GM08714 (cell line): ENCODE measurements around the gene SSTR5.

Source experiments
- H3K4me3 ChIP-seq: fragments of 200-500 bp; sonication (Bioruptor generic); 2 replicates; pipeline ENCODE4 v1.5.1; 2014; ENCODE audit warnings: mild to moderate bottlenecking, low read length, inconsistent platforms
- ZNF274 ChIP-seq: IDR thresholded peaks from 2 replicates; pipeline ENCODE4 v1.6.1; 2012; ENCODE audit warnings: mild to moderate bottlenecking, low read depth, low read length

SSTR5 gene

GRCh38 chr16:1045310-1045992, 27.1 kb upstream of the SSTR5 start:
- TF ChIP-seq ZNF274, result no peak
- H3K4me3 ChIP-seq, result no peak overlapping the region

DNA sequence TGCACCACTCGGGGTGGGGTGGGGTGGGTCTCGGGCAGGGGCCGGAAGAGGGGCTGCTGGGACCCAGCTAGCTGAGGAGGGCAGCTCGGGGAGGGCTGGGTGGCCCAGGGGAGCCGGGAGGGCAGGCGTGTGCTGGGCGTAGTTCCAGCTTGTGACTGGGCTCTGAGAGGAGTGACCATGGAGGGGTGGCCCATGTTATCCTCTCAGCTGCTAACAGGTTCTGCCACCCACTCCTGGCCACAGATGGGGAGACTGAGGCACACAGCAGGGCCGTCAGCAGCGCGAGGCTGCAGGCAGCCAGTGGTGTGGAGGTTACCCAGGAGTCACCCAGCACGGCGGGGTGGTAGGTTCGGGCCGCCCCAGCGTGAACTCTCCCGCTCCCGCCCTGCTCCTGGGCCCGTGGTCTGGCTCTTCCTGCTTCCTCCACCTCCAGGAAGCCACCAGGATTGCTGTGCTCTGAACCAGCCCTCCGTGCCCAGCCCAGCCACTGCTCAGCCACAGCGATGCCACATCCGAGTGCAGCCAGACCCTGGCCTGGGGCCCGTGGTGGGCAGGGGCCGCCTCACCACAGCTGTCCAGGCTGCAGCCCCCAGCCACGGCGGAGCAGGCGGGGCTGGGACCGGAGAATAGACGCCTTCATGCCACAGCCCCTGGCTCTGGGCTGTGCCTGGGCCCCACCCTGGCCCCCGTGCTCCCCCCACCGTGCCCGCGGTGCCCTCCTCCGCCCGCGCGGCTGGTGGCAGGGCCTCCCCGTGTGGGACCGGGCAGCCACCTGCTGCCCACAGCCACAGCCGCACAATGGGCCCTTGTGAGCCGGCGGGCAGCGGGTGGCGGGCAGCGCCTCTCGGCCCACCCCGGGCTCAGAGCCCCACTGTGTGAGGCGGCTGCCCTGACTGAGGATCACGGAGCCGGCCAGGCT, 26.3 kb upstream of the SSTR5 start:
- TF ChIP-seq ZNF274, result no peak
- no peak overlapping the region for H3K4me3 ChIP-seq

- H3K4me3 ChIP-seq, result no peak overlapping the region
- TF ChIP-seq ZNF274, result no peak
These were observed 25.4 kb upstream of the SSTR5 start for GRCh38 chr16:1047123-1047522.

DNA sequence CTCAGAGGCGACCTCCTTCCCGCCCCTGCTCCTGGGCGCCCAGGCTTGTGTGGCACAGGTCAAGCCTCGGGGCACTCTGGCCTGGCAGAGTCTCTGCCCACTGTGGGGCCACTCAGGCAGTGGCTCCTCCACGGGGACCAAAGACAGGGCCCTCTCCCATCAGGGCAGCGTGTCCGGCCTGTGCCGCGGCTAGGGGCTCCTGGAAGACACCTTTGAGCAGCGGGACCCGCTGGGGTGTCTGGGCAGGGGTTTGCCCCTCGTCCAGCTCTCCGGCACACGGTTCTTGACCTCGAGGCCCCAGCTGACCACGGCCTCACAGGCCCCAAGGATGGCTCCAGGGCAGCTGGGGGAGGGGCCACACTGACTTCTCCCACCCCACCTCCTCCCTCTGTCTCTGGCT, 24.7 kb upstream of the SSTR5 start:
- no peak overlapping the region for H3K4me3 ChIP-seq
- TF ChIP-seq ZNF274, result no peak

DNA sequence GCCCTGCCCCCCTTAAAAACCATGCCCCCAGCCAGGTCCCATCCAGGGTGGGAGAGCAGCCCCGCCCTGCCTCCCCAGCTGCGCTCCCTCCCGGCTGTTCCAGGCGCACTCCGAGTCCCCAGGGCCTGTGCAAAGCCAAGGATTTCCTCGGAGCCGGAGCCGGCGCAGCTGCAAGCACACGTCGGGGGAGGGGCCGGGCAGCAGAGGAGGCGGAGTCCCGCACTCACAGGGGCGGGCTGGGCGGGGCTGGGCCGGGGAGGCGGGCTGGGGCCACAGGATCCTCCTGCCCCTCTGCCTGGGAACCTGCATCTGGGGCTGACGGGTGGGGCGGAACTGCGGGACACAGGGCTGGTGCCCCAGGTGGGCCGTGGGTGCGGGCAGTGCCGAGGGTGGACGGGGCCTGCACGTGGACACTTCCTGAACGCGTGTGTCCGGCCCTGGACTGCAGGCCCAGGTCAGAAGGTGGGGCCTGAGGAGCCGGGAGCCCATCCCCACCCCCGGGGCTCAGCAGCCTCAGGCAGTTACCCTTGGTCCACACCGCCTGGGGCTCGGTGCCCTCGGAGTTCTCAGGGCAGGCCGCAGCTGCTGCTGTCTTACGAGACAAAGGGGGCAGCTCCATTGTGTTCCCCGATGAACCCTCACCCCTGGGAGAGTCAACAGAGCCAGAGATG, 24.0 kb upstream of the SSTR5 start:
- H3K4me3 ChIP-seq, result no peak overlapping the region
- TF ChIP-seq ZNF274, result no peak

GRCh38 chr16:1049113-1049975, 23.2 kb upstream of the SSTR5 start:
- H3K4me3 ChIP-seq, result no peak overlapping the region
- no peak for TF ChIP-seq ZNF274

- no peak overlapping the region for H3K4me3 ChIP-seq
- TF ChIP-seq ZNF274, result no peak
These were observed 22.6 kb upstream of the SSTR5 start for GRCh38 chr16:1049976-1050247.

DNA sequence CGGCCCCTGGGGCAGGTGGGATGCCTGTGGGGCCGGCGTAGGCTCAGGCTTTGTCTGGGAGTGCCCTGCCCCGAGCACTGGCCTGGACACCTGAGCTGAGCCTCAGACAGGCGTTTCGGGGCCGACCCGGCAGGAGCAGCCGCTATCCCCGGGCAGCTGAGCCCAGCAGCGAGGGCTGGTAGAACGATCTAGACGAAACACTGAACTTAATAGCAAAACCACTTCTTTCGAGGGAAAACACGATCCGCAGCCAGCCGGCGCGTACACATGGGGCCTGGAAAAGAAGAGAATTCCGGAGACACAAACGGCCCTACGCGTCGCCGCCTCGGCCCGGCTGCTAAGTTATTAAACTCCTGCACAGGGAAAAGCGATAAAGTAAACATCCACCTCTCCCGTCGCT, 22.0 kb upstream of the SSTR5 start:
- H3K4me3 ChIP-seq, result no peak overlapping the region
- TF ChIP-seq ZNF274, result no peak

- no peak overlapping the region for H3K4me3 ChIP-seq
- no peak for TF ChIP-seq ZNF274
These were observed 21.6 kb upstream of the SSTR5 start for GRCh38 chr16:1050921-1051320.

- no peak overlapping the region for H3K4me3 ChIP-seq
- TF ChIP-seq ZNF274, result no peak
These were observed 21.1 kb upstream of the SSTR5 start for GRCh38 chr16:1051446-1051845.

DNA sequence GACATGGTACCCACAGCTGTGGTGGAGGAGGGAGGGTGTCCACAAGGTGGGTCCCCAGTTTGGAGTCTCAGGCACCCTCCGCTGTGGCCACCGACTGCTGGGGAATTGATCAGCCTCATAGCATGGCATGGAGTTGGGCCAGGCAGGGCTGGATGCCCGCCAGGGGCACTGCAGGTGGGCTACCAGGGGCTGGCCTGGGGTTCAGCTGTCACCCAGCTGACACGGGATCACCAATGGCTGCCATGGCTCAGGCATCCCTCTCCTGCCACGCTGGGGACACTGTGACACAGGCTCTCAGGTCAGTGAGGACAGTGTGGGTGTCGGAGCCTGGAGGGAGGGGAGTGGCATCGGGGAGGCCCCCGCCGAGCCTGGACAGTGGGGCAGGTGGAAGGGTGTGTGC, 19.8 kb upstream of the SSTR5 start:
- TF ChIP-seq ZNF274, result no peak
- H3K4me3 ChIP-seq, result no peak overlapping the region

- no peak overlapping the region for H3K4me3 ChIP-seq
- no peak for TF ChIP-seq ZNF274
These were observed 19.4 kb upstream of the SSTR5 start for GRCh38 chr16:1053121-1053521.

DNA sequence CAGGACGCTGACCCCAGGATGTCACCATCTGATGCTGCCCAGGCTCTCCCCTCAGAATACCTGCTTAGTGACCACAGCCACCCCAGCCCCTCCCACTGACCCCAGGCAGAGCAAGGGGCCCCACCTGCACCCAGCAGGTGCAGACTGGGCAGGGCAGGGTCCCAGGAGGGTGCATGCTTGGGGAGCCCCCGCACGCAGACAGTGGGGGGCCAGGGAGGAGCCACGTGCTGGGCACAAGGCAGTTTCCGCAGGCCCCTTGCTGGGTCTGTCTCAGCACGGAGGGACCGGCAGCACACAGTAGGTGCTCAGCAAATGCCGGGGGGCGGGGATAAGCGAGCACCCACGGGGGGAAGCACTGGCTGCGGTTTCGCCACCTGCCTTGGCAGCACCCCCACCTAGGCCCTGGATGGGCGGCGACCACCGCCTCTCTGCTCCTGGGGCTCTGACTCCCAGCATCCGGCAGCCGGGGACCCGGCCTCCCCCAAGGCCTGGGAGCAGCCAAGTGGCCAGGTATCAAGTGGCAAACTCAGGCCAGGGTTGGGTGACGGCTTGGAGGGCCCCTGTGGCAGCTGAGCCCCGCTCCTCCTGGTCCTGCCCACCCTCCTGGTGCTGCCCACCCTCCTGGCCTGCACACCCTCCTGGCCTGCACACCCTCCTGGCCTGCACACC, 18.7 kb upstream of the SSTR5 start:
- no peak for TF ChIP-seq ZNF274

DNA sequence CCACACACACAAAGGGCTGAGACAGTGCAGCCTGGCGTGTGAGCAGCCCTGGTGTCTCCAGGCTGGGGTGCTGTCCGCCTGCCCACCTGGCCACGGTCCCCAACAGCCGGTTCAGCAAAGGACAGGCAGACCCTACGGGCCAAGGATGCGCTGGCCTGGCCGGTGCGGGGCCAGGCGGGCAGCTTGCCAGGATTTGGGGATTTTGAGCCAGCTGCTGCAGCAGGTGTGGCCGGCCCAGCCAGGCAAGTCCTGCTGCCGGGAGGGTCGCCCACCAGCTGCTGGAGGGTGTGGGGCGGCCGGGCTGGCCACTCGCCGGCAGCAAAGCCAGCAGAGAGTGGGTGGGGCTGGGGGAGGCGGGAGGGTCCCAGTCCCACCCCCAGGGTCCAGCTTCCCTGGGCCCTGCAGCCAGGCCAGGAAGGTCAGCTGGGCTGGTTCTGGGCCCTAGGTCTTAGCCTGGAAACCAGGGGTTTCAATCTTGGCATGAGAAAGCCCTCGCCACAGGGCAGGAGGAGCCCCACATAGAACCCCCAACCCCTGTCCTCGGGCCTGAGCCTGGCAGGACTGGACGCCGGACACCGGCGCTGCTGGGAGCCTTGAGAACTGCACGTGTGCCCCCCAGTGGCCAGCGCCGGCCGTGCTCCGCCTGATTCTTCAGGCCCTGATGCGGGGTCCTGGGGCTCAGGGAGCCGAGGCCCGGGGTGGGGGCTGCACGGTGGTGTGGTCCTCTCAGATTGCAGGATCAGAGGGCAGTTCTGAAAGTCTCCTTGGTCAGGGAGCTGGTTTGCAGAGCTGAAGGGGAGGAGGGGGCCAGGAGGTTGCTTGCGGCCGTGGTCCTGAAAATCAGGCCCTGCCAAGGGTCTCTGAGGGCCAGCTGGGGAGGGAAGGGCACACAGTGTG, 17.6 kb upstream of the SSTR5 start:
- H3K4me3 ChIP-seq, result no peak overlapping the region
- no peak for TF ChIP-seq ZNF274

More for the DNA sequence above, 18.7 kb upstream of the SSTR5 start:
- H3K4me3 ChIP-seq, result no peak overlapping the region
